RWPE2 (cell line): ENCODE measurements around the gene HES2.

ENCODE experiments used
- ATAC-seq: fragments of 200-7000 bp; cut with Tn5 transposase; 3 replicates; pipeline ENCODE4 v1.9.1; 2021; ENCODE audit warnings: low read depth
- DNase-seq: peaks from one replicate; pipeline ENCODE4 v3.0.0-alpha.2; 2020; ENCODE audit warnings: low spot score
- H3K27ac ChIP-seq: fragments of 450-650 bp; 2 replicates; pipeline ENCODE4 v1.5.1; 2017; ENCODE audit warnings: mild to moderate bottlenecking; ENCODE audit not compliant: poor library complexity, severe bottlenecking
- H3K27me3 ChIP-seq: fragments of 250-450 bp; sonication (Bioruptor Pico); 2 replicates; pipeline ENCODE4 v1.5.1; 2021; ENCODE audit warnings: mild to moderate bottlenecking, moderate library complexity; ENCODE audit not compliant: insufficient read depth, poor library complexity, severe bottlenecking
- H3K36me3 ChIP-seq: fragments of 250-450 bp; sonication (Bioruptor Pico); 2 replicates; pipeline ENCODE4 v1.5.1; 2020; ENCODE audit warnings: low read depth, mild to moderate bottlenecking, moderate library complexity
- H3K4me1 ChIP-seq: fragments of 250-450 bp; sonication (Bioruptor Pico); 2 replicates; pipeline ENCODE4 v1.5.1; 2021; ENCODE audit warnings: mild to moderate bottlenecking, moderate library complexity; ENCODE audit not compliant: insufficient read depth, poor library complexity, severe bottlenecking
- H3K4me3 ChIP-seq: fragments of 250-450 bp; sonication (Bioruptor Pico); 2 replicates; pipeline ENCODE4 v1.5.1; 2021; ENCODE audit warnings: mild to moderate bottlenecking, moderate library complexity; ENCODE audit not compliant: severe bottlenecking
- H3K9me3 ChIP-seq: fragments of 250-450 bp; sonication (Bioruptor Pico); 2 replicates; pipeline ENCODE4 v1.5.1; 2021; ENCODE audit warnings: mild to moderate bottlenecking, moderate library complexity; ENCODE audit not compliant: severe bottlenecking
- TF ChIP-seq, protein P1 (sequence below): fragments of 450-650 bp; IDR thresholded peaks from one replicate; pipeline ENCODE4 v1.5.1; 2017; ENCODE audit warnings: mild to moderate bottlenecking, moderate library complexity; ENCODE audit not compliant: poor library complexity, severe bottlenecking

HES2 gene

DNA sequence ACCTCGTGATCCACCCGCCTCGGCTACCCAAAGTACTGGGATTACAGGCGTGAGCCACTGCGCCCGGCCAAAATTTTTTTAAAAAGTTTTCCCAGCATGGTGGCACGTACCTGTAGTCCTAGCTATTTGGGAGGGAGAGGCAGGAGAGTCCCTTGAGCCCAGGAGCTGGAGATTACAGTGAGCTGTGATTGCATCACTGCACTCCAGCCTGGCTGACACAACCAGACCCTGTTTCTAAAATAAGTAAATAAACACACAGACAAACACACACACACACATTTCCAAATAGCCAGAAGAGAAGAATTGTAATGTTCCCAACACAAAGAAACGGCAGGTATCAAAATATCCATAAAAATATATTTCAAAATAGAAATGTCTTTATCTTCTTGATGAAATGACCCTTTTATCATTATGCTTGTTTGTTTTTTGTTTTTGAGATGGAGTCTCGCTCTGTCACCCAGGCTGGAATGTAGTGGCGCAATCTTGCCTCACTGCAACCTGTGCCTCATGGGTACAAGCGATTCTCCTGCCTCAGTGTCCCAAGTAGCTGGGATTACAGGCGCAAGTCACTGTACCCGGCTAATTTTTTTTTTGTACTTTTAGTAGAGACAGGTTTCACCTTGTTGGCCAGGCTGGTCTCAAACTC is 9.3 kb downstream of the HES2 start:
- DNase-seq (no peak), ATAC-seq (no peak)
- Histone ChIP-seq H3K4me3 (no peak overlapping the region), H3K4me1 (peaks cover 28% of the 10 kb centered on the region), H3K36me3 (no peaks in the 10 kb centered on the region), H3K9me3 (no peaks in the 10 kb centered on the region), H3K27me3 (no peaks in the 10 kb centered on the region), H3K27ac (no peak overlapping the region)
- TF ChIP-seq, protein P1, sequence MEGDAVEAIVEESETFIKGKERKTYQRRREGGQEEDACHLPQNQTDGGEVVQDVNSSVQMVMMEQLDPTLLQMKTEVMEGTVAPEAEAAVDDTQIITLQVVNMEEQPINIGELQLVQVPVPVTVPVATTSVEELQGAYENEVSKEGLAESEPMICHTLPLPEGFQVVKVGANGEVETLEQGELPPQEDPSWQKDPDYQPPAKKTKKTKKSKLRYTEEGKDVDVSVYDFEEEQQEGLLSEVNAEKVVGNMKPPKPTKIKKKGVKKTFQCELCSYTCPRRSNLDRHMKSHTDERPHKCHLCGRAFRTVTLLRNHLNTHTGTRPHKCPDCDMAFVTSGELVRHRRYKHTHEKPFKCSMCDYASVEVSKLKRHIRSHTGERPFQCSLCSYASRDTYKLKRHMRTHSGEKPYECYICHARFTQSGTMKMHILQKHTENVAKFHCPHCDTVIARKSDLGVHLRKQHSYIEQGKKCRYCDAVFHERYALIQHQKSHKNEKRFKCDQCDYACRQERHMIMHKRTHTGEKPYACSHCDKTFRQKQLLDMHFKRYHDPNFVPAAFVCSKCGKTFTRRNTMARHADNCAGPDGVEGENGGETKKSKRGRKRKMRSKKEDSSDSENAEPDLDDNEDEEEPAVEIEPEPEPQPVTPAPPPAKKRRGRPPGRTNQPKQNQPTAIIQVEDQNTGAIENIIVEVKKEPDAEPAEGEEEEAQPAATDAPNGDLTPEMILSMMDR = no peak

DNA sequence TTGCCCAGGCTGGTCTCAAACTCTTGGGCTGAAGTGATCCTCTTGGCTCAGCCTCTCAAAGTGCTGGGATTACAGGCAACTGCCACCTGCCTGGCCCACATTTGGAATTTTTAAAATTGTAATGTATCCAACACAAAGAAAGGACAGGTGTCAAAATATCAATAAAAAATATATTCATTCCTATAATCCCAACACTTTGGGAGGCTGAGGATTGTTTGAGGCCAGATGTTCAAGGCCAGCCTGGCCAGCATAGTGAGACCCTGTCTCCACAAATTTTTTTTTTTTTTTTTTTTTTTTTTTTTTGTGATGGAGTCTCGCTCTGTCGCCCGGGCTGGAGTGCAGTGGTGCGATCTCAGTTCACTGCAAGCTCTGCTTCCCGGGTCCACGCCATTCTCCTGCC is 10.0 kb downstream of the HES2 start:
- TF ChIP-seq, protein P1 = no peak
- Histone ChIP-seq H3K27ac (no peak overlapping the region), H3K4me3 (no peak overlapping the region), H3K4me1 (peaks cover 22% of the 10 kb centered on the region), H3K36me3 (no peaks in the 10 kb centered on the region), H3K9me3 (no peaks in the 10 kb centered on the region), H3K27me3 (no peaks in the 10 kb centered on the region)
- ATAC-seq (no peak), DNase-seq (no peak)

DNA sequence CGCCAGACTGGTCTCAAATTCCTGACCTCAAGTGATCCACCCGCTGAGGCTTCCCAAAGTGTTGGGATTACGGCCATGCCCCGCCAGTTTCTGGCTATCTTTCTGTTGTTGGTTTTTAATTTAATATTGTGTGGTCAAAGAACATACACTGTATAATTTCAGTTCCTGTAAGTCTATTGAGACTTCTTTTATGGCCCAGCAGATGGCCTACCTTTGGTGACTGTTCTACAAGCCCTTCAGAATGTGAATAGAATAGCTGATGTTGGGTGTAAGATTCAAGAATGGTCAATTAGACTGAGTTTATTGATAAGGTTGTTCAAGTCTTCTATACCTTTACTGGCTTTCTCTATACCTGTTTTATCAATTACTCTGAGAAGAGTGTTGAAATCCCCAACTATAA is 10.7 kb downstream of the HES2 start:
- no peak for DNase-seq
- Histone ChIP-seq H3K4me3 (no peak overlapping the region), H3K9me3 (no peaks in the 10 kb centered on the region), H3K4me1 (peaks cover 16% of the 10 kb centered on the region), H3K27ac (no peak overlapping the region), H3K36me3 (no peaks in the 10 kb centered on the region), H3K27me3 (no peaks in the 10 kb centered on the region)
- ATAC-seq = no peak
- TF ChIP-seq, protein P1 = no peak

DNA sequence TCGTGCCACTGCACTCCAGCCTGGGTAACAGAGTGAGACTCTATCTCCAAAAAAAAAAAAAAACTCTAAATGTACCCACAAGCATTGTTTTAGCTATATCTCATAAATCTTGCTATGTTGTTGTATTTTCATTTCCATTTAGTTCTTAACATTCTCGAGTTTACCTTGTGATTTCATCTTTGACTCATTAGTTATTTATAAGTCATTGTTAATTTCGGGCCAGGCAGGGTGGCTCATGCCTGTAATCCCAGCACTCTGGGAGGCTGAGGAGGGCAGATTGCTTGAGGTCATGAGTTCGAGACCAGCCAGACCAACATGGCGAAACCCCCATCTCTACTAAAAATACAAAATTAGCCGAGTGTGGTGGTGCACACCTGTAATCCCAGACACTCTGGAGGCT is 11.7 kb downstream of the HES2 start:
- Histone ChIP-seq H3K36me3 (no peaks in the 10 kb centered on the region), H3K27me3 (no peaks in the 10 kb centered on the region), H3K4me1 (peaks cover 6% of the 10 kb centered on the region), H3K9me3 (no peaks in the 10 kb centered on the region), H3K27ac (no peak overlapping the region), H3K4me3 (no peak overlapping the region)
- TF ChIP-seq, protein P1 = no peak
- no peak for DNase-seq
- ATAC-seq = no peak

DNA sequence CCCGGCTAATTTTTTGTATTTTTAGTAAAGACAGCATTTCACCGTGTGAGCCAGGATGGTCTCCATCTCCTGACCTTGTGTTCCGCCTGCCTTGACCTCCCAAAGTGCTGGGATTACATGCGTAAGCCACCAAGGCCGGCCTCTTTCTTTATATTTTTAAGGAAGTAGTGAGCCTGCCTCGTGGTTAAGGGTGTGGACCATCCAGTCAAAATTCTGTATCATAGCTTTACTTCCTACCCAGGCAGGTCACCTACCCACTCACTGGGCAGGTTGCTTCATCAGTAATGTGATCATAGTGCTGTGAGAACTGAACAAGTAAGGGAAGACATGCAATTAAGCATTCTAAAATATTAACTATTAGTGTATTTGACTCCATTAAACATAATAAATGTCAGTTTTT is 18.0 kb downstream of the HES2 start:
- Histone ChIP-seq H3K9me3 (no peaks in the 10 kb centered on the region), H3K4me3 (no peak overlapping the region), H3K36me3 (no peaks in the 10 kb centered on the region), H3K27me3 (no peaks in the 10 kb centered on the region), H3K4me1 (peaks cover 3% of the 10 kb centered on the region), H3K27ac (no peak overlapping the region)
- no peak for DNase-seq
- TF ChIP-seq, protein P1 = no peak
- peak; percentile 52; the same call in 2 of the 3 replicates for ATAC-seq
